Cardiac fibroblast (primary cell): ENCODE data around the gene INTS2.
"Not testable (repeated sequence)": the region's sequence is repeated elsewhere in the genome, so short reads cannot be mapped to it uniquely, and the experiment has no call there.

Experiments
- DNase-seq, 2 donors: peaks; one replicate each; pipeline versions ENCODE4 v3.0.0 to v3.0.0-alpha.2; 2010; ENCODE audit warnings: low read depth in 2 of 2
- H3K4me3 ChIP-seq, 2 donors: replicated peaks in 1 of 2; 1 replicate in 1 of 2; 2 replicates in 1 of 2; pipeline ENCODE4 v1.5.1; 2011; ENCODE audit warnings: low read depth in 2 of 2, low read length in 2 of 2, mild to moderate bottlenecking in 2 of 2, moderate library complexity in 1 of 2
- TF ChIP-seq, protein P1 (sequence below): IDR thresholded peaks from one replicate; pipeline ENCODE4 v1.5.1; 2011; ENCODE audit warnings: low read depth, mild to moderate bottlenecking, low read length, inconsistent platforms

Gene INTS2

DNA sequence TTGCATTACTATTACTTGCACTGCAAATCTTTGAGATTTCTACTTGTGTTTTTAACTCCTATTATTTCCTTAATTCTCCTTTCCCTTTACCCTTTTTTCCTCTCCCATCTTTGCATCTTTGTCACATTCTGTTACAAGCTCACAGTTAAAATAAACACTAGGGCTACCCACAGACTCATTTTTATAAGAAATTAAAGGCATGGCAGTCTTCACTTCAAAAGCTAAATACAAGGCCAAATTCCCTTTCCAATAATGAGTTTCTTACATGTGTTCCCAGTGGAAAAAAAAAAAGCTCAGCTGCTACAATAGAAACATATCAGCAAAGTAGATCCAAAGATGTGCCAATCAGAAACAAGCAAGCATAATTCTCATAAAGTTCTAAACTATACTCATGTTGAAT is 60.7 kb downstream of the INTS2 start:
- no peak for DNase-seq
- no peak overlapping the region for H3K4me3 ChIP-seq
- TF ChIP-seq, protein P1, sequence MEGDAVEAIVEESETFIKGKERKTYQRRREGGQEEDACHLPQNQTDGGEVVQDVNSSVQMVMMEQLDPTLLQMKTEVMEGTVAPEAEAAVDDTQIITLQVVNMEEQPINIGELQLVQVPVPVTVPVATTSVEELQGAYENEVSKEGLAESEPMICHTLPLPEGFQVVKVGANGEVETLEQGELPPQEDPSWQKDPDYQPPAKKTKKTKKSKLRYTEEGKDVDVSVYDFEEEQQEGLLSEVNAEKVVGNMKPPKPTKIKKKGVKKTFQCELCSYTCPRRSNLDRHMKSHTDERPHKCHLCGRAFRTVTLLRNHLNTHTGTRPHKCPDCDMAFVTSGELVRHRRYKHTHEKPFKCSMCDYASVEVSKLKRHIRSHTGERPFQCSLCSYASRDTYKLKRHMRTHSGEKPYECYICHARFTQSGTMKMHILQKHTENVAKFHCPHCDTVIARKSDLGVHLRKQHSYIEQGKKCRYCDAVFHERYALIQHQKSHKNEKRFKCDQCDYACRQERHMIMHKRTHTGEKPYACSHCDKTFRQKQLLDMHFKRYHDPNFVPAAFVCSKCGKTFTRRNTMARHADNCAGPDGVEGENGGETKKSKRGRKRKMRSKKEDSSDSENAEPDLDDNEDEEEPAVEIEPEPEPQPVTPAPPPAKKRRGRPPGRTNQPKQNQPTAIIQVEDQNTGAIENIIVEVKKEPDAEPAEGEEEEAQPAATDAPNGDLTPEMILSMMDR: no peak

GRCh38 chr17:61863801-61864126 is 64.0 kb downstream of the INTS2 start:
- TF ChIP-seq, protein P1: no peak
- DNase-seq: no peak
- peak overlapping the region; percentile 80 to 87 for H3K4me3 ChIP-seq

DNA sequence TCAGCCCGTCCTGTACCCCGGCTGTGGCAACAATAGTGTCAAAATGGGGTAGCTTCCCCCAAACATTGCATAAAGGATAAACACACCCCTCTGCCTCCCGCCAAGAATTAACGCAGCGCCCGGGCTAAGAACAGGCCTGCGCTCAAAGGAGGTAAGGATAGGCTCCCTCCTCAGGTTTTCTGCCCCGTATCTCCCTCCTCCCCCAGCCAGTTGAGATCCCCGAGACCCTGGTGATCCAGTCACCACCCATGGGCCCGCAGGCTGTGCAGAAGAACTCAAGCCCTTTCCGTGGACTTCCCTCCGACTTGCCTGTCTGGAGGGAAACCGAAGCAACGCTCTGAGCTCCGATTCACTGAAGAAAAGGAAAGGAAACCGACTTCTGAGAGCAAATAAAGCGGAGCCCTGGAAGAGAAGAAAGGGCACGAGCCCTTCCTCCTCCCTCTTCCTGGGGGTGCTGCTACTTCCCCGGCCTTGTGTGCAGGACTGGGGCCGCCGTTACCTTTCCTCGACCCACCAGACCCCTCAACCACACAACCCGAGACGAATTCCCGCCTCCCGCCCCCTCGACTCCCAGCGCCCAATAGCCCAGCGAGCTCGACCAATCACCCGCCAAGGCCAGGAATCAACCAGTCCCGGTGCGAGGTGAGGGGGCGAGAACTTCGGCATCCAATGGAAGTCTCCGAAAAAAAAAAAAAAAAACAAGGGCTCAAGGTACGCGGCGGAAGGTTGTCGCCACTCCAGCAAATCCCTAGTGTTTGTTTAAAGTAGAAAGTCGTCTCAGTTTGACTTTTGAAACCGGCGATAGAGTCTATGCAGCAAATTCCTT is 64.6 kb downstream of the INTS2 start, which contains the start of gene BRIP1:
BRIP1 (minus strand) TSS at position 554 of the 826 bp plus-strand sequence. CDS start 1,989 bp downstream, outside the sequence.
- TF ChIP-seq, protein P1: no peak
- H3K4me3 ChIP-seq: peak within 1 kb of the TSS; percentile 80 to 87
- peak; percentile 94 for DNase-seq

DNA sequence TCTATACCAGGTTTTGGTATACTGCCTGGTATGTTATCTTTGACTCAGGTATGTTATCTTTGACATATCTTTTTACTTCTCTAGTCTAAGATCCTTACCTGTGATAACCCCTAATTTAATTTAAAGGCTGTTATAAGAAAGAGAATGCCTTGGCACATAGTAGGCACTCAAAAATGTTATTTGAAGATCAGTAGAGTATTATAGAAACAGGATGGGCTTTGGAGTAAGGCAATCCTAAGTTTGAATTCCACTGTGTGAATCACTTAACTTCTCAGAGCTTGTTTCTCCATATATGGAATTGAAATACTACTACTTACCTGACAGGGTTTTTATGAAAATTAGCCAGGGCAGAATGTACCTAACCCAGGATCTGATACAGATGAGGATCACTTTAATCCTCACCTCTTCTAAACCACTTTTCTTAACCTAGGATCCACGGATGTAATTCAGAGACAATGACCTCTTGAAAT is 65.6 kb downstream of the INTS2 start:
- DNase-seq: peak in 1 of 2 donors; percentile 53
- peak overlapping the region in 1 of 2 donors; percentile 87 for H3K4me3 ChIP-seq
- TF ChIP-seq, protein P1: no peak

DNA sequence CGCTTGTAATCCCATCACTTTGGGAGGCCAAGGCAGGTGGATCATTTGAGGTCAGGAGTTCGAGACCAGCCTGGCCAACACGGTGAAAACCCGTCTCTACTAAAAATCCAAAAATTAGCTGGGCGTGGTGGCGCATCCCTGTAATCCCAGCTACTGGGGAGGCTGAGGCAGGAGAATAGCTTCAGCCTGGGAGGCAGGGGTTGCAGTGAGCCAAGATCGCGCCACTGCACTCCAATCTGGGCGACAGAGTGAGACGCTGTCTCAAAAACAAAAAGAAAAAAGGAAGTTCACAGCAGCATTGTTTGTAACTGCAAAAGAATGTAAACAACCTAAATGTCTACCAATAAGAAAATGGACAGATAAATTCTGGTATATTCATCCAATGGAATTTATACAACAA is 67.4 kb downstream of the INTS2 start:
- not testable (repeated sequence) for DNase-seq

GRCh38 chr17:61856035-61856434 is 71.7 kb downstream of the INTS2 start:
- H3K4me3 ChIP-seq: no peak overlapping the region
- no peak for DNase-seq
- TF ChIP-seq, protein P1: no peak

More for the DNA sequence above, 67.4 kb downstream of the INTS2 start:
- H3K4me3 ChIP-seq: not testable (repeated sequence)

GRCh38 chr17:61852857-61853256 is 74.9 kb downstream of the INTS2 start:
- no peak for DNase-seq
- TF ChIP-seq, protein P1: no peak
- no peak overlapping the region for H3K4me3 ChIP-seq
